Hematopoietic multipotent progenitor cell treated with erythropoietin and hydrocortisone succinate and interleukin-3 and kit ligand, for 15 days (in vitro differentiated cells): Measurements from ENCODE around the gene MEGF11.
A peak's percentile ranks its signal among the peaks of the same experiment; 100 is the strongest.
"Not testable (repeated sequence)": the region's sequence is repeated elsewhere in the genome, so short reads cannot be mapped to it uniquely, and the experiment has no call there.

Experiments used
- DNase-seq: peaks from one replicate; pipeline ENCODE4 v3.0.0-alpha.2; 2015; ENCODE audit warnings: low spot score

MEGF11 gene

DNA sequence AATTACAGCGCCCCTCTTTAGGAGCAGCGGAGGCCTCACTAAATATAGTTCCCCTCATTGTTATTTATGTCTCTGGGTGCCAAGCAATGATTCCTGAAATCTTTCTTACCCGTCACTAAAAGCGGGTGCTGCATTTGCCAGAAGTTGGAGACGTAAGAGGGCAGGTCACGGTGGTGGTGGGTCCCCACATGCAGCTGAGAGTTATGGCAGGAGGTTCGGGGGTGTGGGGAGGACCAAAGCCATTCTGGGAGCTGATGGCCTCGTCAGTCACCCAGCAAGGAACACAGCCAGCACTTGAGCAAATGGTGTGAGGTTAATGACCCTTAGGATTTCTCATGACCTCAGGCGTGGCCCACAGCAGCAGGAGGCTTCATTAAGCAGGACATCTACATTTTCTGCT lies 255.1 kb downstream of the MEGF11 start:
- DNase-seq = no peak

DNA sequence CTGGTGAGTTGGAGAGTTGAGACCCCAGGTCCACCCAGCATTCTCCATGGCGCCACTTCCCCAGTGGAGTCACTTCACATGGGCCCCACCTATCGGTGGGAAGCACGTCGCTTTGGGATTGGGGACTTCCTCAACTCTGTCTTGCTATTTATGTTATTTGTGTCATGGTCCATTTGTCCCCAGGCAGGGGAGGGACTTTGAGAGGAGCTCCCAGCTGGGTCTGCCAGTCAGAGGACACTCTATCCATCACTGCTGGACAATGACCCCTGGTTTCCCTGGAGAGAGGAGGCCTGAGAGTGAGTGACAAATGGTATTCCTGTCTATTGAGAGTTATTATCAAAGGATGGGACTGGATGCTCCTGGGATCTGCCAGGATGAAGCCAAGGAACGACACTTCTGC lies 256.6 kb downstream of the MEGF11 start:
- DNase-seq = no peak

DNA sequence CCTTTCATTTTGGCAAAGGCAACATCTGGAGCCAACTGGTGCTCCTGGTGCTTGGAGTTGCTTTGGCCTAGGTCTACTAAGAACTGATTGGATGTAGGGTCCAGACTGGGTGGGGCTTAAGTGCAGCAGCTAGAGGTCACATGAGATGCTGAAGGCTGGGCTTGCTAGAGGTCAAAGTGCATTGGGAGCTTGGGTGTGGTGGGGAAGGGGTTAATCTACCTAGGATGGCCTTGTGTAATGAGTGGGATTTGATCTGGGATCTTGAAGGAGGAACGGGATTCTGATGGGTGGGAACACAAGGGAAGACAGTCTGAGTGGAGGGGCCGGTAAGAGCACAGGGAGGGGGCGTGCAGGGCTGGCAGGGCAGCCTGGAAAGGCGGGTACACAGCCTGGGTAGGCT lies 258.7 kb downstream of the MEGF11 start:
- DNase-seq = no peak

DNA sequence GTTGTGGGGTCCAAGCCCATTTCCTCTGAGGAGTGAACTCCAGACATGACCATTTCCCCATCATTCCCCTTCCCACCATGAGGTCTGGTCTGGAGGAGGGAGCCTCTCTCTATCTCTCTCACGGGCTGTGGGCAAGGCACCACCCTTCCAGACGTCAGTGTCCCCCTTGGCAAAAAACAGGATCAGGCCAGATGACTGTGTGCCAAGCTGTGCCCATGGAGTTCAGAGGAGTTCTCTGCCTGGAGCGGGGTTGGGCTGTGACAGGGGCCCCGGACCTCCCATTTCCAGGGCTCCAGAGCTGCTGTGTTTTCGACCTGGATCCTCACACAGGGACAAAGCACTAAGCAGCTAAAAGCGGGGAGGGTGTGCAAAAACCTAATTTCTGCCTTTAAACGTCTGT lies 259.8 kb downstream of the MEGF11 start:
- no peak for DNase-seq

DNA sequence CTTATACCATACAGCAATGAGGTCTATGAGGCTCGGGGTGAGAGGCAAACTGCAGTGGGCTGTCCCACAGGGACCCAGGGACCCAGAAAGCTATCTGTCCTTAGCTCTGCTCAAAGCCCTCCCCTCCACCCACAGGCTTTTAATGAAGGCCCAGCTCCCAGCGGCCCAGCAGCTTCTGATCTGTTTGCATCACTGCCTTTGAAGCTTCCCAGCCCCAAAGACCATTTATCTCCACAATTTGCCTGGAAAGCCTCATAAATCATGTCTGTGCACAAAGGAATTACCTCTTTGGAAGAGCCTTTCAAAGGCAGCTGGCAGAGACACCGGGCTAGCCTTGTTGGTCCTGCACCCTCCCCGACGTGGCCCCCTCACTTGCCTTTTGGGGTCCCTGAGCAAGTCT lies 260.3 kb downstream of the MEGF11 start:
- no peak for DNase-seq

DNA sequence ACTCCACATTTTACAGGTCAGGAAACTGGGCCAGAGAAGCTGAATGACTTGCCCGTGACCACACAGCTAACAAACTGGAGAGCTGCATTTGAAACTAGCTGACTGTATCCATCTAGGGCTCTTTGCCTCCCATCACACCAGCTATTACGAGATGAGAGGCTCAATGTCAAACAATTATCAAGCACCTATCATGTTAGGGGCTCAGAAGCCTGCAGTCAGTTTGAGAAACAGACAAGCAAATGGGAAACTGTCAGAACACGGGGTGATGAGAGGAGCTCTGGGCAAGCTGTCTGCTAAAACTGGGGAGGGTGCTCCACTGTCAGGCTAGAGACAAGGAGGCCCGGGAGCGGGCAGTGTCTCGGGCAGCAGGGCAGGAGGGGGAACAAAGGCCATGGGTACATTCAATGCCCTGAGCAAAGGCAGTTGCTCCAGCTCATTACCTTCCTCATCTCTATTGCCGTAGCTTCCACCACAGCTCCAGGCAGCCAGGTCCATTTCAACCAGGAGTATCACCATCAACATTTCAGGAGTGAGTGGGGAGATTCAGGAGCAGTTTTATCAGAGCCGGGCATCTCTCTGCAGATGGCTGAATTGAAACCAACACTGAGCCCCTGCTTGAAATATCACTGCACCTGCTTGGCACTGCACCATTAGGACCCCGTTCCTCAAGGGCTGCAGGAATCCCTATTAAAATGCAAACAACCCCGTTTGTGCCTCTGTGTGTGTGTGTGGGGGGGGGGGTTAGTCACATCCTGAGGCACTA lies 261.6 kb downstream of the MEGF11 start:
- no peak for DNase-seq

DNA sequence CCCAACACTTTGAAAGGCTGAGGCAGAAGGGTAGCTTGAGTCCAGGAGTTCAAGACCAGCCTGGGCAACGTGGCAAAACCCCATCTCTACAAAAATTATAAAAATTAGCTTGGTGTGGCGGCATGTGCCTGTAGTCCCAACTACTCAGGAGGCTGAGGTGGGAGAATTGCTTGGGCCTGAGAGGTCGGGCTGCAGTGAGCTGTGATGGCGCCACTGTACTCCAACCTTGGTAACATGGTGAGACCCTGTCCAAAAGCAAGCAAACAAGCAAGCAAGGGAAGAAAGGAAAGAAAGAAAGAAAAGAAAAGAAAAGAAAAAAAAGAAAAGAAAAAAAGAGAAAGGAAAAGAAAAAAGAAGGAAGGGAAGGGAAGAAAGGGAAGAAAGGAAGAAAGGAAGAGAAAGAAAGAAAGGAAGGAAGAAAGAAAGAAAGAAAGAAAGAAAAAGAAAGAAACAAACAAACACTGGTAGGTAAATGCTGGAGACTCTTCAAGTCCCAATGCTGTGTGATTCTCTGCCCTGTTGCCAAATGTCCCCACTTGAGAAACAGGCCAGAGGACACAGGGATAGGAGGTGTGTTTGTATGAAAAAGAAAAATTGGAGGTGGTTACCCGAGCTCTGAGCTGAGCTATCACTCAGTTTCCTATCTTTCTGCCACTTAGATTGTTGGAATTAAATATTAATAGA lies 263.1 kb downstream of the MEGF11 start:
- no peak for DNase-seq

DNA sequence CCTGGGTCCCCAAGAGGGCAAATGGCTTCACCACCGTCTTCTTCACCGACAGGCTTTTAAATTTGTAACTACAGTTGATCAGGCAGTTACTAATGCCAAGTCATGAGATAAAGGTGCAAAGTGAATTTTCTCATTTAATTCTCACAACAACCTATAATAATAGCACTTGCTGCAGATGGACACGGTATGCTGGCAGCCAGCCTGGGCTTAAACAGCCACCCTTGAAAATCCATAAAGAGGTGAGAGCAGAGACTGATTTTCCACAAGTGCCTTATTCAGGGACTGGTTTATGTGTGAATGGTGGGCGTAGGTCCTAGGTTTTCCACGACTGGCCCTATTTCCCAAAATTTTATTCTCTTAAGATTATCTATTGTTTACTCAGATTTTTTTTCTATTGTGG lies 266.4 kb downstream of the MEGF11 start:
- no peak for DNase-seq

DNA sequence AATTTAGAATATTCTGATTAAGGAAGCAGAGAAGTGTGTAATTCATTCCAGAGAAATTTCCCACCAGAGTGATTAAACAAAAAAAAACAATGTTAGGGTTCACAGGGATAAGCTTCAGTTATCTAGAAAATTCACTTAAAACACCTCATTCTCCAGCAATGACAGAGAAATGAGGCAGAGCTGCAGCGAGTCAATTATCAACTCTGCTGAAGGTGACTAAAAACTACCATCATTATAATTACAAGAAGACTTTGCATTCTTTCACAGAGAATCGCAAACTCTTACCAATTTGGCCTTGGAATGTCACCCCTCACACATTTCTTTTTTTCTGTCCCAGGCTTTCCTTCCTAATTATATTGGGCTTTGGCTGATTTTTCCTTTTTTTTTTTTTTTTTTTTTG lies 267.1 kb downstream of the MEGF11 start:
- no peak for DNase-seq

DNA sequence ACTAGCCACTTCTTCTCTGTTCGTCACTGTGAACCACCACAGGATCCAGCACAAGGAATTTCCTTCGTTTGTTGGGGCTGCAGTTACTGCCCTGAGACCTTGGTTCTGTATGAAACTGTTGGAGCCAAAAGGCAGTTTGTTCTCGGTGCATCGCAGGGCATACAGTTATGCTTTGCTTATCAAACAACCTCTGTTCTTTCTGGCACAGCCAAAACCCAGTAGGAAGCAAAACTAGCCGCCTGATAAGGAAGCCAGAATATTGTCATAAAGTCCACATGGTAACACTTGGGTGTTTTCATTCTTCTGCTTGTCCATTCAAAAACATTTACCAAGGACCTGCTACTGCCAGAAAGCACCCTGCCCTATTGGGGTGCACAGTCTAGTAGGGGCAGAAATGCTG lies 268.2 kb downstream of the MEGF11 start:
- DNase-seq = peak; percentile 3

DNA sequence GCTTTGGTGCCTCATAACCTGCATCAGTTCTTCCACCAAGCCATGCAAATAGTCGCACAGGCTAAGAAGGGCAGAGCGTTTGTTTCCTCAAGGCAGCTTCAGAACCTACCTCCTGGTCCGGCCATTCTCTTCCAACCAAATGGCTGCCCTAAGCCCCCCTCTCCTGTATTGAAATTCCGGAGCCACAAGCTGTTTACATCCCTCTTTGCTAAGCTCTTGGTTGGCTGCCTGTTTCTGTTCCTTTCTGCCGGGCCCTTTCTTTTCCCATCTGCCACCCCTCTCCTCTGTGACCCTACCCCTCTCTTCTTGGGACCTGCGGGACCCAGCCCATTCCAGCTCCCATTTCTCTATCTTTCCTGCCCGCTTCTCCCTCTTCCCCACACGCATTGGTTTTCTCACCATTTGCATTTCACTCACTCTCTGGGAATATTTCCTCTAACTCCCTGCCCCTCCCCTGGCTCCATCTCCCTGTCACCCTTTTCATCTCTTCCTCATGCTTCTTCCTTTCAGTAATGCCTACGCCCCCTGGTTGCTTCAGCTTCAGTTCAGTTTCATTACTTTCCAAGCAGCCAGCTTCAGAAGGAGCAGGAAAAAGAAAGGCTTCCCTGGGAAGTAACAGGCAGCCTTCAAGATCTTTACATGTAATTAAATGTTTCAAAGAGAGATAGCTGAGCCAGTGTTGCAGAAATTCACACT lies 270.8 kb downstream of the MEGF11 start:
- no peak for DNase-seq

DNA sequence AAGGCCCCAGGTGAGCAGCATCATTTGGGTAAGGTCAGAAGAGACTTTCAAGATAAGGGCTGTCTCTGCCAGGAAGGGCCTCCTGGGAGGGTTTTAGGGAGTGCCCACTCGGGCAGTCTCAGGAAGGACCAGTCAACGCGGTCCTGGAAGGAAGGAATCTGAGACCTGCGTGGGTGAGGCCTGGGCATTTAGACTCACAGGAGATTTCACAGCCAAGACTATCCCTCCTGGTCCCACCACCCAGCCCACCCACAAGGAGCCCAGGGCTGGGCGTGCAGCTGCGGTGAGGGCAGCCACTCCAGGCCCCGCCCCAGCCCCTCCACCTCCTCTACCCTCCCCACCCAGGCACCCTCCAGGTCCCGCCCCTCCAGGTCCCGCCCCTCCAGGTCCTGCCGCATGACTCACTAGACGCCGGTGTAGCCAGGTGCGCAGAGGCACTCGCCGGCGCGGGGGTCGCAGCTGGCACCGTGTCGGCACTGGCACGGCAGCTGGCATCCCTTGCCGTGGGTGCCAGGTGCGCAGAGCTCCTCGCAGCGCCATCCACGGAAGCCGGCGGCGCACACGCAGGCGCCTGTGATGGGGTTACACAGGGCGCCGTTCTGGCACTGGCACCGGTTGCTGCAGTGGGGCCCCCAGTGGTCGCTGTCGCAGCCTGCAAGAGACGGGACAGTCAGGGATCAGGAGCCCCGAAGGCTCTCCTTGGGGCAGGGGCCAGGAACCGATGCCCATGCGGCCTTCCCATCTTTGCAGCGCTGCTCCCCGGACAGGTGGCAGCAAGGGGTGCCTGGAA lies 271.5 kb downstream of the MEGF11 start:
- no peak for DNase-seq

DNA sequence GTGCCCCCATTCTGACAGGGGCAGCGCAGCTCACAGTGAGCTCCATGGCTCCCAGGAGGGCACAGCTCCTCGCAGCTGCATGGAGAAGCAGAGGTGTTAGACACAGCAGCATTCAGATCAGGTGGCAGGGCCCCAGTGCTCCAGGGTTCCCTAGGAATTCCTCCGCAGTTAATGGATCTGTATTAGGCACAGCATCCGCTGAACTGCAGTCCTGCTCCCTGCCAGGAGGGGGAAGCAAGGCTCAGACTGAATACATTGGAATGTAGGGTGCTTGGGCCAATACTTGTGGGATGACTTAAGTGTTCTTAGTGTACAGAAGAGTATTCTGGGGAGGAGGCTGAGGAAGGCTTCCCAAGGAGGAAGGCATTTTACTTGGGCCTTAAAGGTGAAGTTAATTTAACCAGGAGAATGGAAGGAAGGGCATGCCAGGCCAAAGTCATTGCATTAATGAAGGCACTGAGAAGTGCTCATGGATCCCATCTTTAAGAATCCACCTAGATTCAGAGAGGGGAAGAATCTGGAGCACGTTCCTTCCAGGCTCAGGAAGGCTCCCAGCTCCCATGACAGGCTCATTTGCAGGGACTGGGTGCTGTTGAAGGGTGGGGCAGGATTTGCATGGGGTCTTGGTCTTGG lies 272.6 kb downstream of the MEGF11 start:
- peak; percentile 14 for DNase-seq

DNA sequence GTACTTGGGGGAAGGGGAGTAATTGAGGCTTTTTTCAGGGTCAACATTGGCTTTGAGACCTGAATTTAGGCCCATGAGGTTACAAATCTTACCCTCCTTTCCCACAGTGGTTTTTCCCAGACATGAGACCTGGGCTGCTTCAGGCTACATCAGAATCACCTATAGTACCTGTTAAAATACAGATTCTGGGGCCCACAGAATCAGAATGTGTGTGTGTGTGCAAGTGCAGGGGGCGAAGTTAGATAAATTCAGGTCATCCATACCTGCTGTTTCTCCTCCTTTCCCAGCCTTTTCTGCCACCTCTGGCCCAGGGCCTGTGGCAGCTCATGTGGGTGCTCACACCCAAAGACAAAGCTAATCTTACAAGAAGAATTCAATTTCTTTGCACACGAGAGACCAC lies 273.7 kb downstream of the MEGF11 start:
- DNase-seq = no peak

DNA sequence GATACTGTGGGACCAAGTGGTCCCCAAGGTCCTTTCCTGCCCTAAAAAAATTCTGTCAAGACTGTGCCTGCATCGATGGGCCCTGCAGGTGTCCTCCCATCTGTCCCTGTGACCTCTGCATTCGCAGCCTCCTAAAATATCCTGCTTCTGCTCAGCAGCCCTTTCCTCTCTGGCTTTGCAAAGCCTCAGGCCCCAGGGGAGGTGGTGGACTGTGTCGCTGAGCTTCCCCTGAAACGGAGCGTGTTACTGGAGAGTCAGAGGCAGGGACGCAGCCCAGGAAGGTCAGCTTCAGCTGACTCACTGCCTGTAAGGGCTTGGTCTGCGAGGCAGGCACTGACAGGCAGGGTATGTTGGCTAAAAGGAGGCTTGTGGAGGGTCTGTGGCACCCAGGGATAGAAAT lies 274.2 kb downstream of the MEGF11 start:
- no peak for DNase-seq

DNA sequence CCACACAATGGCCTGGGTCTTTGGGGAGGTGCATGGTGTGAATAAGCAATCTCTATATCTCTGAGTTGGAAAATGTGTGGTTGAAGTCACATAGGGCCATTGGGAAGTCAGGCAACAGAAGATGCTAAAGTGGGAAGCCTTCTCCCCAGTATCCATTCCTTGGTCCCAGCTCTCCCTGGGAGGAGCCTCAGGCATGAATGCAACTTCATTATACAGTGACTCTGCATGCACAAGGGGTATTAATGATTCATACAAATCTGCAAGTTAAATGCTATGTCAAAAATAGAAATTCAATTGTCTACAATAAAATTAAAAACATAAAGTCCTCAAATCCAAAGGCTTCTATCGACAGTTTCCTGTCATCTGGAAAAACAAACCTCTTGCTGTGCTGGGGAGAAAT lies 275.4 kb downstream of the MEGF11 start:
- DNase-seq = no peak

DNA sequence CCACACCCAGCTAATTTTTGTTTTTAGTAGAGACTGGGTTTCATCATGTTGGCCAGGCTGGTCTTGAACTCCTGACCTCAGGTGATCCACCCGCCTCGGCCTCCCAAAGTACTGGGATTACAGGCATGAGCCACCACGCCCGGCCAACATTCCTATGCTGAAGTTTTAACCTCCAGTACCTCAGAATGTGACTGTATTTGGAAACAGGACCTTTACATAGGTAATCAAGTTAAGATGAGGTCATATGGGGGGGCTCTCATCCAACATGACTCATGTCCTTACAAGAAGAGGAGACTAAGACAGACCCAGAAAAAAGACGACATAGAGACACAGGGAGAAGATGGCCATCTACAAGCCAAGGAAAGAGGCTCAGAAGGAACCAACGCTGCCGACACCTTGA lies 277.4 kb downstream of the MEGF11 start:
- not testable (repeated sequence) for DNase-seq

DNA sequence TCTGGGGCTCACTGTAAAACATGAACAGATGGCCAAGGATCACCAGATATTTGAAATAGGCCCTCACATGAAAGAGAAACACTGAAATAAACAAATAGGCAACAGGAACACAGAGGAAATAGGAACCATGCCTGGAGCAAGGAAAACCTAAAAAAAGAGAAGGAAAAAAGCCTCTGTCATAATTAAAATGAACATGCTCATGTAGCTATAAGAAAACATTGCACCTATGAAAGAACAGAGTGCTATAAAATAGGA lies 281.9 kb downstream of the MEGF11 start:
- no peak for DNase-seq

DNA sequence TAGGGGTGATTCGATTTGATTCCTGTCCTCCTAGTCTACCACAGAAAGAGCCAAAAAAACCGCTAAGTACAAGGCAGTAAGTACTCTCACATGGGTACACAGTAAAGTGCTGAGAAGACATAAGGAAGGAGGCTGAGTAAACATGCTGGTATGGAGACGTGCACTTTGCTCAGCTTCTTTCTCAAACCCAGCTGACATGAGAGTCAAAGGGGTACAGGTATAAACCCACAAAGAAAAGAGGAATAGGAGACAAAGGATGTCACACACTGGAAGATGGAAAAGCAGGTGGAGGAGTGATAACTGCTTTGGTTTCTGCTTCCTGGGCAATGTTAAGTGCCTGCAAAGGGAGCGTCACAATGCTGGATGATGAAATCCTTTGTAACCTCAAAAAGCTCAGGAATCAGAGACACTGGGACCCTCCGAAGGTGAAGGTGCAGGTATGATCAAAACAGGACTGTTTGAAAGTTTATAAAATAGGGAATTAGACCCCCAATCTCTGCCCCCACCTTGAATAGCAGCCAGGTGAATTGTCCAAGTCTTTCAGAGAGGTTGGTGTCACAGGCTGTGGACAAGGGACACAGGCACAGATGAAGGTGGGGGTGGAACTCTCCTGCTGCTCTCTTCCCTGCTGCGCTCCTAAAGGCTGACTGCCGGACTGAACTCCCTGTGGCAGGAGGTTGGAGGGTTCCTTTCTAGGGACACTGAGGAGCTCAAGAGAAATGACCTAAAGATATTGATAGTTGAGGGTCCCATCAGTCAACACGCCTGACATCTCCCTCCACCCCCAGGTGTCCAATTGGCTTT lies 282.4 kb downstream of the MEGF11 start:
- DNase-seq = no peak

DNA sequence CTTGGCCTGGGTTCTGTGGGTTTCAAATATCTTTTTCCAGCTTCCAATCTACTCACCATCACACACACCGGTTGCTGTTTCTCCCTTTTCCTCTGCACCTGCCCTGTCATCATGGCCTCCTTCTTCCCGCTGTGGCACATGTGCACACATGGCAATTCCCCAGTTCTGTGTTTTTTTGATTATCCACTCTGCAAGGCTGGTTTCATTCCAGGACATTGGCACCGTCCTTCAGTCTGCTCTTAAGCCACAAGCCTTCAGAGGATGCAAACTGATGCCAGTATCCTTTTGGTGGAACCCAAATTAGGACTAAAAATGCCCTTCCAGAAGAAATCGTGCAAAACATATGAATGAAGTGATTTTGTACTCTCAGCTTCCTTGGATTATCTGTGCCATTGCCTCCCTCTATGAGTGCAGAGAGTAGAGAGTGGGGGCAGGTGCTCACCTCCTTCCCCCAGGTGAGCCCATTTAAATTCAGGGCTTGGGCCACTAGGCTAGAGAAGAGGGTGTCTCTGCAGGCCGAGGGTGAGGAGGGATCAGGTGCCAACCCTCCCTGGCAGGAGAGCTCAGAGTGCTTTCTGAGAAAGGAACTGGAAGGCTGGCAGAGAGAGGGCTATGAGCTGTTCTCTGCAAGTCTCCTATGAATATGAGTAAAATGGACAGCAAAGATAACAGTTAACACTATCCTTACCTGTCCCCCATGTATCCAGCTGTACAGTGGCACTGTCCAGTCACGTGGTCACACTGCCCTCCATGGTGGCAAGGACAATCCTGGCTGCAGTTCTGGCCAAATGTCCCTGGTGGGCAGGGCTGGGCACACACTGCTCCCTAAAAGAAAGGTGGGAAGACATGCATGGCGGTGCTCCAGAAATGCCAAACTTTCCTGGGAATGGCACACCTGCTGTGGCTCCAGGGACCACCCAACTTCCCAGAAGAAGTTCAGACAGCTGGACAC lies 283.4 kb downstream of the MEGF11 start:
- DNase-seq = no peak
